Measurements from ENCODE around the gene USP40.

USP40 gene

DNA sequence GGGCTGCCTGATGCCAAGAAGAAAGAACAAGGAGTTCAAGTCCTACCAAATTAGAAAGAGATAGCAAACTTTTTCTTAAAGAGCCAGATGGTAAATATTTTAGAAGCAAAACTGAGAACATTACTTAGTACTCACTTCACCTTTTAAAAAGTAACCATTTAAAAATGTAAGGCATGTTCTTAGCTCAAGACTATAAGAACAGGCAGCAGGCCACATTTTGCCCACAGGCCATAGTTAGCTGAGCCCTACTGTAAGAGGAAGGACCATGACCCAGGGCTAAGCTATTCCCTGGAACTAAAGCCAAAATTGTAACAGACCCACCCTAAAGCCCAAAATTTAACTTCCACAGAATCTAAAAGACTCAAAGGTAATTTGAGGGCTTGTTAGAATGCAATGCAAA is 31.3 kb downstream of the USP40 start:
- no peak for DNase-seq (ENCODE audit: low read depth)
- TF ChIP-seq CTCF (IDR thresholded peaks at IDR 0.05; ENCODE audit: insufficient read depth, low read depth, low read length, missing control alignments): no peak

GRCh38 chr2:233532971-233533370 is 33.6 kb downstream of the USP40 start:
- DNase-seq (ENCODE audit: low read depth): no peak
- H3K4me3 ChIP-seq (ENCODE audit: low read length): no peak overlapping the region
- TF ChIP-seq CTCF (IDR thresholded peaks at IDR 0.05; ENCODE audit: insufficient read depth, low read depth, low read length, missing control alignments): no peak

More for the DNA sequence above, 31.3 kb downstream of the USP40 start:
- H3K4me3 ChIP-seq (ENCODE audit: low read length): no peak overlapping the region

GRCh38 chr2:233531955-233532354 is 34.6 kb downstream of the USP40 start:
- no peak for TF ChIP-seq CTCF (IDR thresholded peaks at IDR 0.05; ENCODE audit: insufficient read depth, low read depth, low read length, missing control alignments)

GRCh38 chr2:233530381-233530780 is 36.2 kb downstream of the USP40 start:
- DNase-seq (ENCODE audit: low read depth): no peak
- no peak for TF ChIP-seq CTCF (IDR thresholded peaks at IDR 0.05; ENCODE audit: insufficient read depth, low read depth, low read length, missing control alignments)
- no peak overlapping the region for H3K4me3 ChIP-seq (ENCODE audit: low read length)

More at GRCh38 chr2:233531955-233532354, 34.6 kb downstream of the USP40 start:
- no peak overlapping the region for H3K4me3 ChIP-seq (ENCODE audit: low read length)
- no peak for DNase-seq (ENCODE audit: low read depth)

DNA sequence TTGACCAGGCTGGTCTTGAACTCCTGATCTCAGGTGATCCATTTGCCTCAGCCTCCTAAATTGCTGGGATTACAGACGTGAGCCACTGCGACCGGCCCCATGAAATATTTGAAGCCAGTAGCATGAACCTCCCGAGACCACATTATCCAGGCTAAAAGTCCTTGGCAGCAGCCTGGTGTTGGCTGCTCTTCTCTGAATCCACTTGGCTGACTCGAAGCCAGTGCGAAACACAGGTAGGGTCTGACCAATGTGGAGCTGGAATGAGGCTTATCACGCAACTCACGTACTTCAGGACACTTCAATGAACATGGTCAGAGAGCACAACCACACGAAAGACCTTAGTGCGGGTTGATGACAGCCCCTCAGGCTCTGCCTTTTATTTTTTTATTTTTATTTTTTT is 38.4 kb downstream of the USP40 start:
- no peak for DNase-seq (ENCODE audit: low read depth)
- no peak overlapping the region for H3K4me3 ChIP-seq (ENCODE audit: low read length)
- no peak for TF ChIP-seq CTCF (IDR thresholded peaks at IDR 0.05; ENCODE audit: insufficient read depth, low read depth, low read length, missing control alignments)

DNA sequence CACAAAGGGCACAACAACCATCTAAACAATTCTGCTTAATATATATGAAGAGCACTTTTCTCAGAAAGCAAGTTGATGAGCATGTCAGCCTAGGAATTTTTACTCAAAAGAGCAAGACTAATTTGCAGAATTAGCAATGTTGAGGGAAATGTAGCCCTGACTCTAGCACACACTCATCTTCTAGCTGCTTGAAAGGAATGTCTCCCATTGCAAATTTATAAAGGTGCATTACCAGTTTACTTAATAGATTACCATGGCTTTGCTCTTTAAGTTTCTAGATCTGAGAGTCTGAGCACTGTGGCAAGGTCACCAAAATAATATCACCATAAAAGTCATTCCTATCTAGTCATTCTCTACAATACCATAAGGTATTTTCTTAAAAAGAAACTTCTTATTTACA is 40.8 kb downstream of the USP40 start:
- no peak for DNase-seq (ENCODE audit: low read depth)
- H3K4me3 ChIP-seq (ENCODE audit: low read length): no peak overlapping the region
- no peak for TF ChIP-seq CTCF (IDR thresholded peaks at IDR 0.05; ENCODE audit: insufficient read depth, low read depth, low read length, missing control alignments)

DNA sequence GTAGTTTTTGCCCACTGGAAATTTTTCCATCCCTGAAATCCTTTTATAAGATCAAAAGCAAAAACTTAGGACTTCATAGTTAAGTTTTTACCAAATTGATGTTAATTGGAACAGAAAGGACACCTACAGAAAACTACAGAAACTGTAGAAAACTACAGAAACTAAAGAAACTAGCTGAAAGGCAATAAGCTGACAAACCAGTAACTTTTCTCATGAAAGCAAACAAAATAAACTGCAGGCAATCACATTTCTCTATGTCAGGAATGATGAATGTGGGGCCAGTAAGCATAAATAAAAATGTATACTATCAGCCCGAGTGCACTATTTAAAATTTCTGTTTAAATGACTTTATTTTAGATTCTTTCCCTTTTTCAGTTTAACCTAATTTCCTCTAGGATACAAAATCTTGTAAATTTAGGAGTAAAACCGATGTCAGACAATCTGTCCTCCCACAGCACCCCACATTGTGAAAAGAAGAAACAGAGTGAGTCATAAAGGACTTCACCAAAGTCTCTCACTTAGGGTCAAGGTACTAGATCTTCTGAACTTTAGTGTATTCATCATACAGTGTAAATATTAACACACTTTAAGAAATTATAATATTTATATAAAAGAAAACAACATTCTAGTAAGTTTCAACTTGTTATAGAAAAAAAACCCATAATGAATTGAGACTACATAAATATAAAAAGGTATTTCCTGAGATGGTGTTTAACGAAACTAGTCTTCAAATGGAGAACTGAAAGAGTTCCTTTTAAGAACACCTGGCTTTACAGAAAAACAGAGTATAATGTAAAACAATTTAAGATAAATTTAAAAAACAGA is 46.6 kb downstream of the USP40 start:
- no peak for TF ChIP-seq CTCF (IDR thresholded peaks at IDR 0.05; ENCODE audit: insufficient read depth, low read depth, low read length, missing control alignments)
- no peak for DNase-seq (ENCODE audit: low read depth)
- no peak overlapping the region for H3K4me3 ChIP-seq (ENCODE audit: low read length)

Data from epithelial cell of esophagus (primary cell).